GM18526 (cell line): ENCODE measurements around the gene RNASE13.

ENCODE experiments used
- POLR2A ChIP-seq: IDR thresholded peaks from 3 replicates; pipeline ENCODE4 v1.6.1; 2011; ENCODE audit not compliant: insufficient read length; ENCODE audit errors: extremely low read depth

RNASE13 gene

GRCh38 chr14:21023174-21023573 is 11.4 kb downstream of the RNASE13 start:
- TF ChIP-seq POLR2A = no peak

- no peak for TF ChIP-seq POLR2A
Measured at GRCh38 chr14:21022686-21023085, 11.9 kb downstream of the RNASE13 start.

GRCh38 chr14:21020977-21021545 is 13.5 kb downstream of the RNASE13 start:
- no peak for TF ChIP-seq POLR2A

- TF ChIP-seq POLR2A = no peak
Measured at GRCh38 chr14:21019366-21019765, 15.2 kb downstream of the RNASE13 start.

GRCh38 chr14:21018781-21019180 is 15.8 kb downstream of the RNASE13 start:
- no peak for TF ChIP-seq POLR2A

GRCh38 chr14:21018286-21018685 is 16.3 kb downstream of the RNASE13 start:
- TF ChIP-seq POLR2A = no peak

- no peak for TF ChIP-seq POLR2A
Measured at GRCh38 chr14:21017528-21018245, 16.9 kb downstream of the RNASE13 start.

GRCh38 chr14:21016413-21017190 is 18.0 kb downstream of the RNASE13 start:
- no peak for TF ChIP-seq POLR2A

GRCh38 chr14:21015312-21015711 is 19.3 kb downstream of the RNASE13 start:
- TF ChIP-seq POLR2A = no peak

GRCh38 chr14:21014761-21015190 is 19.8 kb downstream of the RNASE13 start:
- no peak for TF ChIP-seq POLR2A

- TF ChIP-seq POLR2A = no peak
Measured at GRCh38 chr14:21011136-21011535, 23.5 kb downstream of the RNASE13 start.

- TF ChIP-seq POLR2A = no peak
Measured at GRCh38 chr14:21003788-21004346, 30.7 kb downstream of the RNASE13 start.

GRCh38 chr14:21001218-21001617 is 33.4 kb downstream of the RNASE13 start:
- no peak for TF ChIP-seq POLR2A

GRCh38 chr14:20999591-20999990 is 35.0 kb downstream of the RNASE13 start:
- TF ChIP-seq POLR2A = no peak

- TF ChIP-seq POLR2A = no peak
Measured at GRCh38 chr14:20998674-20999366, 35.8 kb downstream of the RNASE13 start, which contains the start of gene SLC39A2. Gene SLC39A2 (plus strand): TSS chr14:20999293. CDS start chr14:20999447, 154 bp downstream.
